Stimulated activated CD4-positive, alpha-beta T cell treated with anti-CD3 and anti-CD28 coated beads, Interleukin-12 subunit alpha, Interleukin-12 subunit beta, amount 100 ng/mL, for 24 hours (primary cell): ENCODE results near the gene HIVEP3.
"Not testable (repeated sequence)": the region's sequence is repeated elsewhere in the genome, so short reads cannot be mapped to it uniquely, and the experiment has no call there.

Experiments used
- DNase-seq, 2 experiments: peaks; one replicate each; pipeline ENCODE4 v3.0.0-alpha.2; 2020; ENCODE audit warnings: low read depth in 2 of 2

Gene HIVEP3

DNA sequence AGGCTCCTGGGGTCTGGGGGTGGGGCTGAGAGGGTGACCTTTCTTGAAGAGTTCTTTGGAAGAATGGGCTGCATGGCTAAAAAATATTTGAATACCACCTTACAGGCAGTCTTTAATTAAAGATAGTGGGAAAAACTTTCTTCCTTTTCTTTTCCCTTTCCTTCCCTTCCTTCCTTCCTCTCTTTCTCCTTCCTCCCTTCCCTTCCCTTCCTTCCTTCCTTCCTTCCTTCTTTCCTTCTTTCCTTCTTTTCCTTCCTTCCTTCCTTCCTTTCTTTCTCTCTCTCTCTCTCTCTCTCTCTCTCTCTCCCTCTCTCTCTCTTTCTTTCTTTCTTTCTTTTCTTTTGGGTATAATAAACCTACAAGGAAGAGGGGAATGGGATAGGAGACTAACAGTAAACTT, 356.4 kb downstream of the HIVEP3 start:
- no peak for DNase-seq

DNA sequence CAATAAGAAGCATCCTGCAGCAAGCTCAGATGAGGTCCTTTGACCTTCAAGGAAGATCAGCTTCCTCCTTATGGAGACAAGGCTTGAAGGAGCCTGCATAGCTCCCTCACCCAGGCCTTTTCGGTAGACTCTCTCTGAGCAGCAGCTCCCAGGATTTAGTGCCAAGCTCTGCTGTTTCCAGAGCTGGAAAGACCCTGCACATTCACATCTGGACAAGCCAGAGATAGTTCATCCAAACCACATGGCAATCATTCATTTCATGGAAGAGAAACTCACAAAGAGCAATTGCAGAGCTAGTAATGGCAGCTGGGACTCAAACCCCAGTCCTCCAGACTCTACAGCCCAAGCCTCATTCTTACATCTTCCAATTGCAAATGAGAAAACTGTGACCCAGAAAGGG, 357.8 kb downstream of the HIVEP3 start:
- DNase-seq, result no peak

DNA sequence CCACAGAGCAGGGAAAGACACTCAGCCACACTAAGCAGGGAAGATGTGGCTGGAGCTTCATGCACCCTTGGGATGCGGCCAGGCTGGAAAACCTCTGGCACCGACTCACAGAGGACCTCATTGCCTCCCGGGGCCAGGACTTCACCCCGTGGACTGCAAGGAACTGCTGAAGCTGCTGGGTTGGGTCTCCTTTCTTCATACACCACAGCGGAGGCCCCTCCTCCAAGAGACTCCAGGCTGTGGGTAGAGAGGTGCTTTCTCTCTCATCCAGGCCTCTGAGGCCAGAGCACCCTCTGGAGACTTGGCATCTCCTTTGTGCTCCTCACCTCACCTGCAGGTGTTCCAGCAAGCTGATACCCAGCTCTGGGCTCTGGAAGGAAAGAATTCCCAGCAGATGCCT, 358.2 kb downstream of the HIVEP3 start:
- no peak for DNase-seq

DNA sequence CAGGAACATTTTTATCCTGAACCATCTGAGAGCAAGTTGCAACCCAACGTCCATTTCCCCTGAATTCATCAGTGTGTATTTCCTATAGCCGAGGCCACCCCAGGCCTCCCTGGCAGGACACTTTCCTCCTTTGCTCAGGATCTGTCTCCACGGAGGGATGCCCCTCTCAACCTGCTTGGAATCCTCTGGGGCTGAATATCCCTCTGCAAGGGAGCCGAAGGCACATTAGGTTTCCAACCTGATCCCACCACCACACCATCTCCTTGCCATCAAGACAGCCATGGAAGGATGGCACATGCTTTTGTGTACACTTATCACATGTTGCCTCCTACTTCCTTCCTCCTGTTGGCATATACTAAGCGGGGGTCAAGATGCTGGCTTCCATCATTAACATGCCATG, 359.4 kb downstream of the HIVEP3 start:
- DNase-seq, result no peak

DNA sequence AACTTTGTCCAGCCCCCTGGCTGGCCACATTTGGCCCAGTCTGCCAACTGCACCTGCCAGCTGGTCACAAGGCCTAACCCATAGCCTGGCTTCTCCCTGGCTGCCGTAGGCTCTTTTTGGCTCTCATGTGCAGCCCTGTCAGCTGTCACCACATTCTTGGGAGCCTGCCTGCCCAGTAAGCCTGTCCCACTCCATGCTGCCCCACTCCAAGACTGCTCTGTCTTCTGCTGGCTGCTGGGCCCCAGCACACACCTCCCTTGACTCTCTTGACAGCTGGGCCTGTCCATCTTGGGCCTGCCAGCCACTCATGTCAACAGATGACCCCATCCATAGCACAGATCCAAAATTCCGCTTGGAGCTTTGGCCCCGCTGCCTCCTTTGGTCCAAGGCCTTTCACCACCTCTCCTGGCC, 360.0 kb downstream of the HIVEP3 start:
- DNase-seq, result no peak

DNA sequence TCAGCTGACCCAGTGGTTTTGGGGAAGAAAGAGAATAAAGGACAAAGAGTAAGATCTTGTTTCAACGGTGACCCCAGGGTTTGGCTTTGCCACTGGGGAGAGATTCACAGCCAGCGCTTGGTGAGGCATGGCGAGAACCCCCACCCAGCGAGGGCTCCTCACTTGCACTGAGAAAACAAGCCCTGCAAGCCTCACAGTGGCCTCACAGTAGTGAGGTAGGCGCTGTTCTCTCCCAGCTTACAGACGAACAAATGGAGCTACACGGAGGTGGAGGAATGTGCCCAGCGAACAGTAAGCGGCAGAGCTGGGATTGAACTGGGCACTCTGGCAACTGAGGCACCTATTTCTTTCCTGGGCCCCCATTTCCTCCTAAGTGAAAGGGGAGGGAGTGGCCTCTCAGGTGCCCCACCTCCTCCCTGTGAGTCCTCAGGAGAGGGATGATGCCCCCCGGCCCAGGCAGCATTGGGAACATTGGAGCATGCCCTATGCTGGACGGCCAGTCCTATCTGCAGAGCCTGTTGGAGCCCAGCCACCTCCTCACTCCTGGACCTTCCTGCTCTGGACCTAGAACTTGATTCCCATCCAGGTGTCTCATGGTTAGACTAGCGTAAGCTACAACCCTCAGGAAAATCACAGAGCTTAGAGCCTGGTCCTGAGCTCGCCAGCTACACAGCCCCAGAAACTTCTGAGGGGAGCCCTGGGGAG, 360.8 kb downstream of the HIVEP3 start:
- no peak for DNase-seq

DNA sequence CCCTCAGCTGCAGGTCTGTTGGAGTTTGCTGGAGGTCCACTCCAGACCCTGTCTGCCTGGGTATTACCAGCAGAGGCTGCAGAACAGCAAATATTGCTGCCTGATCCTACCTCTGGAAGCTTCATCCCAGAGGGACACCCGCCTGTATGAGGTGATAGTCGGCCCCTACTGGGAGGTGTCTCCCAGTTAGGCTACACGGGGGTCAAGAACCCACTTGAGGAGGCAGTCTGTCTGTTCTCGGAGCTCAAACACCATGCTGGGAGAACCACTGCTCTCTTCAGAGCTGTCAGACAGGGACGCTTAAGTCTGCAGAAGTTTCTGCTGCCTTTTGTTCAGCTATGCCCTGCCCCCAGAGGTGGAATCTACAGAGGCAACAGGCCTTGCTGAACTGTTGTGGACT, 364.0 kb downstream of the HIVEP3 start:
- not testable (repeated sequence) for DNase-seq

DNA sequence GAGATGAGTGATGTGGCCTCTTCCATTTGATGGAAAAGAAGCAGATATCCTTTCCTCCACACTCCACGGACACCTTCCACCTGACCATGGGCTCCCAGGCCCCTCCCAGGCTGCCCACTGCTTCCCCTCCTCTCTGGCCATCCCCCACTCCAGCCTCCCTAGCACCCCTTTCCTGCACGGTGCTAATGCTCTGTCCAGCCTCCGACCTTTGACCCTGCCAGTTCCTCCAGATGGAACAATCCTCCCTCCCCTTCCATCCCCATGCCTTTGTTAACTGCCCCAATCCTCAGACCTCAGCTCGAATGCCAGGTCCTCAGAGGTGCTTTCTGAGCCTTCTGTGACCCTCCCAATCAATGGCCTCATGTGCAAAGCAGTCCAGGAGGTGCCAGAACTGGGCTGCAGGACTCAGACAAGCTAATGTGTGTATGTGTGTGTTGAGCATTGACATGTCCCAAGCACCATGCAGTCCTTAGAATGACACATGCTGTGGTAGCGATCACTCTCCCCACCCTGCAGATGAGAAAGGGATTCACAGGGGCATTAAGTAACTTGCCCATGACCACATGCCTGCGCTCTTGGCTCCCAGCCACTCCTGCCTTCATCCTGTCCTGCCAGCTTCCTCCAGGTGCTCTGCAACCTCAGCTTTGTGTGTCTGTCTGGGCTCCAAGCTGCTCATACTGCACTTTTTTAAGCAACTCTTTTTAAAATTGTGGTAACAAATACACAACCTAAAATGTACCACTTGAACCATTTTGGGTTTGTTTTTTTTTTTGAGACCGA, 370.8 kb downstream of the HIVEP3 start:
- no peak for DNase-seq

DNA sequence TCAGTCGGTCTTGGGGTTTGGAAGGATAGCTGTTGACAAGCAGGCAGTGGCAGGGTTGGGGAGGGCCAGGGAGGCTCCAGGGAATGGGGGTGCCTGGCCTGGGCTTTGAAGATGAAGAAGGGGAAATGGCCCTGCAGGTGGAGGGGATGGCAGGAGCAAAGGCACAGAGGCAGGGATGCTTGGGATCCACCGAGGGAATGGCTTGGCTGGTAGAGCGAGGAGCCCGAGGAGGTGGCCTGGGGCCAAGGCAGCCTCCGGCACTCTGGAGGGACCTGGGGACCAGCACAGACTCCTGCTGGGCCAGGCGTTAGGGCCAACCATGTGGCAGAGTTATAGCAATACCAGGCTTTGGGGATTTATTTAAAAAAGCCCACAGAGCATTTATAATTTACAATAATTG, 371.4 kb downstream of the HIVEP3 start:
- DNase-seq, result no peak

DNA sequence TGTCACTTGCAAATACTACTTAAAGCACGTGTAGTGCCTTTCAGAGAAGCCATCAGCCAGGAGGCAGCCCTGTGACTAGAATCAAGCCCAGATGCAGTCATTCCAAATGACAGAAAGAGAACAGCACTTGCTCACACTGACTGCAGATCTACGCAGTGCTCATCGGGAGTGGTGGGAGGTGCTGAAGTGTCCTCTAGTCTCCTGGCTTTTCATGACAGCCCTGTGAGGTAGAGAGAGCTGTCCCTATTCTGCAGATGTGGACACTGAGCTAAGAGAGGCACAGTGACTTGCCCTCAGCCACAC, 371.9 kb downstream of the HIVEP3 start:
- DNase-seq, result no peak

DNA sequence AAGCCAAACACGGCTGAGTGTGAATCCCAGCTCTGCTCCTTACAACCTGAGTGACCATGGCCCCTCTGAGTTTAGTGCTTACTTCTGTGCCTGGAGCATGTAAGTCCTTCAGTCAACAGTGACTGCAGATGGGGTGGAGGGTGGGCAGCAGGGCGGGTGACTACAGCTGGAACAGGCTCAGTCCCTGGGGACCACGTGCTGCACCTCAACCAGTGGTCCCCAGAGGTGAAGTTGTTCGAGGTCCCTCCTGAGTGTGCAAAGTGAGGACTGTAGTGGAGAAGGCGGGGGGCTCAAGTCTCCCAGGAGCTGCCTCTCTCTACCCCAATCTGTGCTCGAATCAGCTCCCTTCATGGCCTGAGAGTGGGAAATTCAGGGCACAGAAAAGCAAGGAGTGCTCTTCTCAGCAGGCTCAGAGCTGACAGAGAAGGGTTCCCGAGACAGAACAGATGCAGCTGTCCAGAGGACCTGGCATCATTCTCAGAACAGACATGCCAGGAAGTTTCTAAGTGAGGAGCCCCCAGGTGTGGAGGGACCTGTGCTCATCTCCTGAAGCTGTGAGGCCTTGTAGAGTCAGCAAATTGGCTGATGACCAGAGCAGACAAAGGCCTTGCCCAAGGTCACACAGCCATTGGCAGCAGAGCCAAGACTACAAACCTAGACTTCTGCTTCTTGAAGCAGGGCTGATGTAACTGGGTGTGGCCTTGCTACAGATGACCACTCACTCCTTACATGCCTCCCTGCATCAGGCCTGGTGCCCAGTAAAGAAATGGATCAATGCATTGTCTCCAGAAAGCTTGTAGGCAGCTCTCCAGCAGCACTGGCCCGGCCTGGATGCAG, 372.5 kb downstream of the HIVEP3 start:
- no peak for DNase-seq

DNA sequence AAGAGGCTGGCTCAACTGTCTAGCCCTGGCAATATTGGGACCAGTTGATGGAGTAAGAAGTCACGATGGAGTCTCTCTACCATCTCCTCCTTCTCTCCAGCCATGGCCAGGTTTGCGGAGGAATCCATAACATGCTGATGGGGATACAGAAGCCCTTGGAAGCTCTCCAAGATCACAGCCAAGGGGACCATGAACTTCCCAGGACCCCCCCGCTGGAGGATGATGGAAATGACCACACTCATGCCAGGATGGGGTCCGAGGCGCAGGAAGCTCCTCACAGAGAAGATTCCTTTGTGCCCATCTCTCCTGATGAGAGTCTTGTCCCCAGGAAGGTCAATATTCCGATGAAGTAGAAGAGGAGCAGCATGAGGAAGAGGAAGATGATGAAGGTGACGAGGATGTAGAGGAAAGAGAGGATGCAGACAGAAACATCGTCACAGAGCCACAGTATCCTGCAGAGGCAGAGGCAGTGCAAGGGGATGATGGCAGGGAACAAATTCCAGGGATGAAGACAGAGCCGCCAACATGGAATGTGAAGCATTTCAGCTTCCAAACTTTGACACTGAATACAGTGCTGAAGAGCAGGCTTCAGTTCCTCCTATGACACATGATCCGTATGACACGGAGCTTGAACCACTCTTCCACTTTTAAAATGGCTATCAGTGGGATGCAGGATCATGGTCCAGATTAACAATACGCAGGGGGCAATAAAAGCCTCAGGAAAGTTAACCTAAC, 376.4 kb downstream of the HIVEP3 start:
- DNase-seq, result no peak

DNA sequence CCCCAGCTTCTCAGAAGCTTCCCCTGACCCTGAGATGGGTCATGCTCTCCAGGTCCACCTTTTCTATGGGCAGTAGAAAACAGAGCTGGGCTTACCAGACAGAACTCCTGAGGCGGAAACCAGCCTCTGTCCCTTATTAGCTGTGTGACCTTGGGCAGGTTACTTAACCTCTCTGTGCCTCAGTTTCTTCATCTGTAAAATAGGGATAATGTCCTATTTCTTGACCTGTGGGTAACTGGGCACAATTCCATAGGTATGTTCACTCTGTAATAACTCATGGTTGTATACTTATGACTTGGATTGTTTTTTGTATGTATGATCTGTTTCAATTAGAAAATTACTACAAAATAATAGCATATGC, 377.1 kb downstream of the HIVEP3 start:
- no peak for DNase-seq

DNA sequence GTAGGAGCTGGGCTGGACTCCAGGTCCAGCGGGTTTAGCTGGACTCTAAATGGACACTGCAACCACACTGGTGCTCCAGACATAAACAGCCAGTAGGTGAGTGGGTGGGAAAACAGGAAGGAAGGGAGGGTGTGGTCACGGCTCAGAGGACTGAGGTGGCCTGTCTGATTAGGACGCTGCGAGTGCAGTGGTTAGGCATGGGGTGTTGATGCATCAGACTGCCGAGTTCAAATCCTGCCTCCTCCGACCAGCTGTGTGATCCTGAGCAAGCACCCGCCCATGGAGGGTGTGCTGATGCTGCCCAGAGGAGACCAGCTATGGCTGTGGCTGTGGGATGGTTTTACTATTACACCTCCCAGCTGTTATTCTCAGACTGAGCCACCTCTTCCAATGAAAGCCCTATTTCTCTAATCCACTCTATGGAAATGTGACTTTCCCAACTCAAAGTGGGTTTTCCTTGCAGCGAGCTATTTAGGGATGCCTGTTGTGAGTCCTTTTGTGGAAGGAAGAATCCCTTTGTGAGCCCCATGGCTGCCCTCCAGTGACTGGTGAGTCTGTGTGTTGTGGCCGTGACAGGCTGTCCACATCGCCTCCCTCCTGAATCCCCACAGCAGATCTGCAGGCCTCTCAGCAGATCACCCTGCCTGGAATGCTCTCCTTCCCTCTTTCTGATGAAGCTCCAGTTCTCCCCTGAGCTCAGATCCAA, 377.7 kb downstream of the HIVEP3 start:
- DNase-seq, result no peak

DNA sequence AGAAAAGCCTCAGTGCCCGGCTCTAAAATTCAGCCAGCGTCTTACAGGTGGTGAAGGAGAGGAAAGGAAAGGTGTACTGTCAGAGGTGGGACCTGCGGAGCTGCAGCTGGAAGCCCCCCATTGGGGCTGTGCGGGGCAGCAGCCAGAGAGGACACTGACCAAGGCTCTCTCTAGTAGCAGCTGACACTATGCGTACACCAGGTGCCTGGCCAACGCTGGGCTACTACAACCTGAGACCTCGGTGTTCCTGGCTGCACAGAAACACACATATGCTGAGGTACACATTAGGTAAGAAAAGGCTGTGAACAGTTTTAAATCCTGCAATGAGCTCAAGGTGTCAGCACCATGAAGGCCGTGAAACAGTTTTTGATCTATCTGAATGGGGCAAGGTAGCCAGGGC, 378.7 kb downstream of the HIVEP3 start:
- no peak for DNase-seq

DNA sequence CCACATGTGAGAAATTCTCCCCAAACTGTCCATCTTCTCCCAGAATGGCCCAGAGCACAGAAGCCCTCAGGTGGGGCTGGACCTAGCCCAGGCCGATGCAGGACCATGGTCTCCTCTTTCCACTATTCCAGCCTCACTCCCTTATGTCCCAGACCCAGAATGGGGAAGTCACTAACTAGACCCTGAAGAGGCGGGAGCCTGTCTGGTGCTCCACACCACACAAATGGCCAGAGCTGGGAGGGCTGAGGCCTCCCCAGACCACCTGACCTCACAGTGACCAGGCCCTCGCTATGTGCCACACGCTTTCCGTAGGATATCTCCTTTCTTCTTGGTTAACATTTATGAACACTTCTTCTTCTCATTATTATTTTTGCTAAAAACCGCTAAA, 379.3 kb downstream of the HIVEP3 start:
- no peak for DNase-seq

DNA sequence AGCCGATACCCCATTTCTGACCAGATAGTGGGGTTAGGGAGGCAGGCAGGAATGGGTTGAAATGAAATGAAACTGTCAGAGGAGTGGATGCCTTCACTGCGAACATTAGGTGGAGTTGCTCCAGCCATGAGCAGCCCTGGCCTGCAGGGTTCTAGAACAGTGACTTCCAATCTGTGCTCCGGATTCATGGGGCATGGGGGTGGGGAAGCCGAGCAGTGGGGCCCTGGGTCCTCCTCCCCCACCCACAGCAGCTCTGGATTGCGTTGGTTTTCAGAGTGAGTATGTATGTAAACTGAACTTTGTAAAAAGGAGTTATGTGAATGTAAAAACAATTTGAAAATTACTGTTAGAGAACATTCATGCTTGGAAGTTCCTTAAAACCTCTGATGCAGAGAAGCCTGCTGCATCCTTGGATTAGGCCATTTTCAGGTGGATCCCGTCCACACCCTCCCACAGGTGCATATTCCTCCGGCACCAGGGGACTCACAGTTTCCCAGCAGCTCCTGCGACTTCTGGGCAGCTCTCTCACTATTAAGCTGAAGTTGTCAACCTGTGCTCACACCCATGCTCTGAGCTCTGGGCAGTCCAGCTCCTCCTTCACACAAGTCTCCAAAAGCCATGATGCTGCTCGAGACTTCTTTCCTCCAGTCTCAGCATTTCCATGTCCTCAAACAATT, 379.8 kb downstream of the HIVEP3 start:
- no peak for DNase-seq

DNA sequence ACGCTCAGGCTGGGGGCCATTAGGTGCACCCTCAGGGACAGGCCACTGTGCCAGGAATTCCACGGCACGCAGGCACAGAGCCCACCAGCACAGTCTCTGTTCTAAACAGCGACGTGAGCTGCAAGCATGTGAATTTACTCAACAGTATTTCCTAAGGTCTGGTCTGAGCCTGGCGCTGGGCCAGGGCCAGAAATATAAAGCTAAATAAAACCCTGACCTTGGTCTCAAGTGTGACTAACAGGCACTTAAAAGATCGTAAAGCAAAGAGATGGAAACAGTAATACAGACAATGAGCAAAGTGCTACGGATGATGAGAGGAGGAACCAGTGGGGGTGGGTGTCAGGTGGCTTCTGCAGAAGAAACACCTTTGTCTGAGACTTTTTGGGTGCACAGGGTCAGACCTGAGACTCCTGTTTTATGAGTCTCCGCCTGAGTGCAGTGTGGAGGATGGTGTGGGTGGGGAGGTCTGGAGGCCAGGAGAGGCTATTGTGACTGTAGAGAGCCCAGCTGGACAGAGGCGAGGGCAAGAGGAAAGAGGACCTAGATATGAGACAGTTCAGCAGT, 380.9 kb downstream of the HIVEP3 start:
- no peak for DNase-seq

DNA sequence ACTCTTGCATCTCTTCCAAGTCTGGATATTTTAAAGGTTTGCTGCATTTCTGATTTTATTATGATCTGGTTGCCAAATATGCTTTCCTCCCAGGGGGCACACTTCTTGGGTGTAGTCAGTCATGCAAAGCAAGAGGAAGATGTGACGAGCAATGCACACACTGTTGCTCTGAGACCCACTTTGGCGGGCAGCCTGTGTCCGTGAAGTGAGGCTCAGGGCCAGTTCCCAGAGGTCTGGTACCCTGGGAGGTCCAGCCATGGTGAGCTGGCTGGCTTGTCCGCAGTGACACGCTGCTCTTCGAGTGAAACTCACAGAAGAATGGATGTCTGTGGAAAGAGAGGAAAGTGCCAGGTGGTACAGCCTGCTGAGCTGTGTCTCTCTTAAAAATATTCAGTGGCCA, 381.5 kb downstream of the HIVEP3 start:
- no peak for DNase-seq

DNA sequence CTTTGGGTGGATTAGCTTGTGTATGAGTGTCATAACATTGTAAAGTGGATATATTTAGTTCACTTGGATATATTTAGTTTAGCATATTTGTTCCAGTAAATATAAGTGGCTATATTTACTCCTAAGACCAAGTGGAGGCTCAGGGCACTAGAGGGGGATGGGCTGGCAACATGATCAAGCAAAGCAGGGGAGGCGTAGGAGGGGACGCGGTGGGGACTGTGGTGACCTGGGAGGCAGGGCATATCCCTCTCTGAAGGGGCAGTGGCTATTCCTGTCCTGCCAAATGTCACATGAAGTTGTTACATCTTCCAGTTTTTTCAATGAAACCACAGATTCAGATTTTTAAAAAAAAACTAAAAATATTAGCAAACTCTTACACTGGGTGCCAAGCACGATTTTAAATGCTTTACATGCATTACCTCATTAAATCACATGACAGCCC, 382.3 kb downstream of the HIVEP3 start:
- no peak for DNase-seq

DNA sequence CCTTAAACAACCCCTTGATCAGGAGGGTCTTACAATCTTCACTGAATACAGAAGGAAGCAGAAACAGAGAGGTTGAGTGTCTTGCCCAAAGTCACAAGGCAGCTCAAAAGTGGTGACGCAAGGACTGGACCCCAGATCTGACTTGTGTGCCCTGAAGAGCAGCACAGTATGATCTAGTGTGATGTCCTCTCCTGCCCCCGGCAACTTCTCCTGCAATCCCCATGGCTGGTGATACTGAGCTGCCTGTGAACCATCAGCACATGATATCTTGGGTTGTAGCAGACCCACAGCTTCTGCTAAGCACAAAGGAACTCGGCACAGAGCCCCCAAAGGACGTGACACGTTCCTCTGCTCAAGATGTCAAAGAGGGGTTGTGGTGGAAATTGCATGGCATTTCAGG, 383.0 kb downstream of the HIVEP3 start:
- no peak for DNase-seq
